H1 (cell line): Measurements from ENCODE around the gene HMGB1.

ENCODE experiments used
- CBX5 ChIP-seq: fragments of 300-800, 300-1000 bp; sonication (generic); IDR thresholded peaks from 2 replicates; pipeline ENCODE4 v1.7.1; 2016; ENCODE audit warnings: antibody characterized with exemption, low read length, low read depth
- CTCF ChIP-seq, 3 experiments: IDR thresholded peaks; 1 replicate in 2 of 3; 2 replicates in 1 of 3; pipeline versions ENCODE4 v1.5.1 to v1.6.1; 2011; ENCODE audit warnings: low read length in 3 of 3, mild to moderate bottlenecking in 3 of 3, inconsistent platforms in 2 of 3, low read depth in 1 of 3, moderate library complexity in 1 of 3; ENCODE audit not compliant: insufficient read depth in 1 of 3; ENCODE audit errors: control extremely low read depth in 1 of 3
- EZH2 ChIP-seq: fragments of 200-600 bp; sonication (generic); IDR thresholded peaks from 2 replicates; pipeline ENCODE4 v1.7.1; 2012; ENCODE audit warnings: low read depth, mild to moderate bottlenecking, moderate library complexity, low read length, inconsistent platforms; ENCODE audit not compliant: severe bottlenecking
- POLR2A ChIP-seq, 2 experiments: IDR thresholded peaks; 1 replicate in 1 of 2; 2 replicates in 1 of 2; pipeline ENCODE4 v1.6.1; 2011; ENCODE audit warnings: low read depth in 2 of 2, low read length in 2 of 2, mild to moderate bottlenecking in 2 of 2; ENCODE audit errors: control extremely low read depth in 1 of 2
- RFX5 ChIP-seq: IDR thresholded peaks from 2 replicates; pipeline ENCODE4 v1.6.1; 2011; ENCODE audit warnings: low read depth, low read length, improper control_type of control experiment, borderline replicate concordance
- RNF2 ChIP-seq: fragments of 200-900, 300-1000 bp; sonication (generic); IDR thresholded peaks from 2 replicates; pipeline ENCODE4 v1.7.1; 2016; ENCODE audit warnings: borderline replicate concordance, low read depth, mild to moderate bottlenecking, antibody characterized with exemption, low read length; ENCODE audit not compliant: poor library complexity, severe bottlenecking; ENCODE audit errors: missing control alignments

- TF ChIP-seq POLR2A (IDR thresholded peaks at IDR 0.05; ENCODE audit: control extremely low read depth in 1 of 2, low read depth in 2 of 2, low read length in 2 of 2) (no peak), CTCF (IDR thresholded peaks at IDR 0.05; ENCODE audit: control extremely low read depth in 1 of 3, insufficient read depth in 1 of 3, low read depth in 1 of 3, low read length in 3 of 3) (no peak), RFX5 (no peak), RNF2 (no peak), CBX5 (no peak), EZH2 (no peak)
Measured at GRCh38 chr13:30495746-30496145, 30.0 kb upstream of the HMGB1 start.
